ENCODE data around the gene DGCR2. TPM values are rescaled to one million over a fixed set of nuclear protein-coding genes. Genes with fewer than 3 reads are reported as not detected.

Gene DGCR2
- total and polyA plus RNA-seq, 2 of the 8 experiments (the other 6 are each of a cell fraction or from before 2014, with no cell fraction given): 42.3 to 62.2 TPM

DNA sequence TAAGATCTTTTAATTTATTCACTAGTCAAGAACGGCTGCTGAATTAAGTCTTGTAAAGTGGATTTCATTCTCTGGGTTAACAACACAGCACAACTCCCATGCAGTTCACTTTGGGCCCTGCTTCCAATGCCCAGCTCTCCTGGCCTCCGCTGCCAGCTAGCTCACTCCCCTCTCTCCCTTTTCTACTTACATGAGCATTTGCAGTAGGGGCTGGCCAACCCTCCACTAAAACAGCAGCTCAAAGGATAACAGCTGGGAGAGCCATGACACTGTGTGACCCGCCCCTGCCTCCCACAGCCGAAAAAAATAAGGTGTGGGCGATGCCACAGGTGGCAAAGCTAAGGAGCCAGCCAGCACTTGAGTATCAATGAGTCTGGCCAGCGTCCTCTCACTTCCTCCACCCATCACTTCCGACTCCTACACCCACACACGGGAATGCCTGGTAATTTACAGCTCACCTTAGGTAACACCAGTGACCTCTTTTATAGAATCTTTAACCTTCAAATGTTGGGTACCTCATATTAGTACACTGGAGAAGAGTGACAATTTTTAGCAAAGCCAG, 56.8 kb downstream of the DGCR2 start (continued):
- TF ChIP-seq RFX5 (IDR thresholded peaks at IDR 0.05; ENCODE audit: borderline replicate concordance, low read depth, low read length): no peak
- TF ChIP-seq, protein P1, sequence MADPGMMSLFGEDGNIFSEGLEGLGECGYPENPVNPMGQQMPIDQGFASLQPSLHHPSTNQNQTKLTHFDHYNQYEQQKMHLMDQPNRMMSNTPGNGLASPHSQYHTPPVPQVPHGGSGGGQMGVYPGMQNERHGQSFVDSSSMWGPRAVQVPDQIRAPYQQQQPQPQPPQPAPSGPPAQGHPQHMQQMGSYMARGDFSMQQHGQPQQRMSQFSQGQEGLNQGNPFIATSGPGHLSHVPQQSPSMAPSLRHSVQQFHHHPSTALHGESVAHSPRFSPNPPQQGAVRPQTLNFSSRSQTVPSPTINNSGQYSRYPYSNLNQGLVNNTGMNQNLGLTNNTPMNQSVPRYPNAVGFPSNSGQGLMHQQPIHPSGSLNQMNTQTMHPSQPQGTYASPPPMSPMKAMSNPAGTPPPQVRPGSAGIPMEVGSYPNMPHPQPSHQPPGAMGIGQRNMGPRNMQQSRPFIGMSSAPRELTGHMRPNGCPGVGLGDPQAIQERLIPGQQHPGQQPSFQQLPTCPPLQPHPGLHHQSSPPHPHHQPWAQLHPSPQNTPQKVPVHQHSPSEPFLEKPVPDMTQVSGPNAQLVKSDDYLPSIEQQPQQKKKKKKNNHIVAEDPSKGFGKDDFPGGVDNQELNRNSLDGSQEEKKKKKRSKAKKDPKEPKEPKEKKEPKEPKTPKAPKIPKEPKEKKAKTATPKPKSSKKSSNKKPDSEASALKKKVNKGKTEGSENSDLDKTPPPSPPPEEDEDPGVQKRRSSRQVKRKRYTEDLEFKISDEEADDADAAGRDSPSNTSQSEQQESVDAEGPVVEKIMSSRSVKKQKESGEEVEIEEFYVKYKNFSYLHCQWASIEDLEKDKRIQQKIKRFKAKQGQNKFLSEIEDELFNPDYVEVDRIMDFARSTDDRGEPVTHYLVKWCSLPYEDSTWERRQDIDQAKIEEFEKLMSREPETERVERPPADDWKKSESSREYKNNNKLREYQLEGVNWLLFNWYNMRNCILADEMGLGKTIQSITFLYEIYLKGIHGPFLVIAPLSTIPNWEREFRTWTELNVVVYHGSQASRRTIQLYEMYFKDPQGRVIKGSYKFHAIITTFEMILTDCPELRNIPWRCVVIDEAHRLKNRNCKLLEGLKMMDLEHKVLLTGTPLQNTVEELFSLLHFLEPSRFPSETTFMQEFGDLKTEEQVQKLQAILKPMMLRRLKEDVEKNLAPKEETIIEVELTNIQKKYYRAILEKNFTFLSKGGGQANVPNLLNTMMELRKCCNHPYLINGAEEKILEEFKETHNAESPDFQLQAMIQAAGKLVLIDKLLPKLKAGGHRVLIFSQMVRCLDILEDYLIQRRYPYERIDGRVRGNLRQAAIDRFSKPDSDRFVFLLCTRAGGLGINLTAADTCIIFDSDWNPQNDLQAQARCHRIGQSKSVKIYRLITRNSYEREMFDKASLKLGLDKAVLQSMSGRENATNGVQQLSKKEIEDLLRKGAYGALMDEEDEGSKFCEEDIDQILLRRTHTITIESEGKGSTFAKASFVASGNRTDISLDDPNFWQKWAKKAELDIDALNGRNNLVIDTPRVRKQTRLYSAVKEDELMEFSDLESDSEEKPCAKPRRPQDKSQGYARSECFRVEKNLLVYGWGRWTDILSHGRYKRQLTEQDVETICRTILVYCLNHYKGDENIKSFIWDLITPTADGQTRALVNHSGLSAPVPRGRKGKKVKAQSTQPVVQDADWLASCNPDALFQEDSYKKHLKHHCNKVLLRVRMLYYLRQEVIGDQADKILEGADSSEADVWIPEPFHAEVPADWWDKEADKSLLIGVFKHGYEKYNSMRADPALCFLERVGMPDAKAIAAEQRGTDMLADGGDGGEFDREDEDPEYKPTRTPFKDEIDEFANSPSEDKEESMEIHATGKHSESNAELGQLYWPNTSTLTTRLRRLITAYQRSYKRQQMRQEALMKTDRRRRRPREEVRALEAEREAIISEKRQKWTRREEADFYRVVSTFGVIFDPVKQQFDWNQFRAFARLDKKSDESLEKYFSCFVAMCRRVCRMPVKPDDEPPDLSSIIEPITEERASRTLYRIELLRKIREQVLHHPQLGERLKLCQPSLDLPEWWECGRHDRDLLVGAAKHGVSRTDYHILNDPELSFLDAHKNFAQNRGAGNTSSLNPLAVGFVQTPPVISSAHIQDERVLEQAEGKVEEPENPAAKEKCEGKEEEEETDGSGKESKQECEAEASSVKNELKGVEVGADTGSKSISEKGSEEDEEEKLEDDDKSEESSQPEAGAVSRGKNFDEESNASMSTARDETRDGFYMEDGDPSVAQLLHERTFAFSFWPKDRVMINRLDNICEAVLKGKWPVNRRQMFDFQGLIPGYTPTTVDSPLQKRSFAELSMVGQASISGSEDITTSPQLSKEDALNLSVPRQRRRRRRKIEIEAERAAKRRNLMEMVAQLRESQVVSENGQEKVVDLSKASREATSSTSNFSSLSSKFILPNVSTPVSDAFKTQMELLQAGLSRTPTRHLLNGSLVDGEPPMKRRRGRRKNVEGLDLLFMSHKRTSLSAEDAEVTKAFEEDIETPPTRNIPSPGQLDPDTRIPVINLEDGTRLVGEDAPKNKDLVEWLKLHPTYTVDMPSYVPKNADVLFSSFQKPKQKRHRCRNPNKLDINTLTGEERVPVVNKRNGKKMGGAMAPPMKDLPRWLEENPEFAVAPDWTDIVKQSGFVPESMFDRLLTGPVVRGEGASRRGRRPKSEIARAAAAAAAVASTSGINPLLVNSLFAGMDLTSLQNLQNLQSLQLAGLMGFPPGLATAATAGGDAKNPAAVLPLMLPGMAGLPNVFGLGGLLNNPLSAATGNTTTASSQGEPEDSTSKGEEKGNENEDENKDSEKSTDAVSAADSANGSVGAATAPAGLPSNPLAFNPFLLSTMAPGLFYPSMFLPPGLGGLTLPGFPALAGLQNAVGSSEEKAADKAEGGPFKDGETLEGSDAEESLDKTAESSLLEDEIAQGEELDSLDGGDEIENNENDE (IDR thresholded peaks at IDR 0.05; ENCODE audit: insufficient replicate concordance, low read length): no peak
- TF ChIP-seq SAP30 (IDR thresholded peaks at IDR 0.05; ENCODE audit: insufficient read depth, insufficient replicate concordance, low read length): no peak

Data from H1 (cell line).